HPDE6-E6E7 (cell line): ENCODE measurements around the gene NRIP2.
A peak's percentile ranks its signal among the peaks of the same experiment; 100 is the strongest.

Source experiments
- DNase-seq: peaks from one replicate; pipeline ENCODE4 v3.0.0; 2011; ENCODE audit warnings: missing footprints; ENCODE audit errors: extremely low spot score

Gene NRIP2

GRCh38 chr12:2845280-2845679 lies 10.4 kb upstream of the NRIP2 start:
- no peak for DNase-seq

GRCh38 chr12:2844786-2845185 lies 10.0 kb upstream of the NRIP2 start:
- no peak for DNase-seq

GRCh38 chr12:2842948-2843347 lies 8.1 kb upstream of the NRIP2 start:
- DNase-seq: no peak

GRCh38 chr12:2841056-2841650 lies 6.3 kb upstream of the NRIP2 start:
- DNase-seq: no peak

GRCh38 chr12:2836574-2836973 lies 1.7 kb upstream of the NRIP2 start:
- no peak for DNase-seq

- DNase-seq: no peak
Measured at GRCh38 chr12:2835691-2836403, 1.0 kb upstream of the NRIP2 start.

GRCh38 chr12:2833810-2834209 lies 1.0 kb downstream of the NRIP2 start:
- no peak for DNase-seq

- DNase-seq: no peak
Measured at GRCh38 chr12:2833327-2833726, 1.5 kb downstream of the NRIP2 start.

GRCh38 chr12:2832550-2833127 lies 2.2 kb downstream of the NRIP2 start:
- no peak for DNase-seq

- no peak for DNase-seq
Measured at GRCh38 chr12:2829275-2829674, 5.6 kb downstream of the NRIP2 start.

- no peak for DNase-seq
Measured at GRCh38 chr12:2826721-2827515, 7.9 kb downstream of the NRIP2 start.

GRCh38 chr12:2826036-2826435 lies 8.8 kb downstream of the NRIP2 start:
- no peak for DNase-seq

- no peak for DNase-seq
Measured at GRCh38 chr12:2825132-2825531, 9.7 kb downstream of the NRIP2 start.

GRCh38 chr12:2824541-2824940 lies 10.3 kb downstream of the NRIP2 start:
- no peak for DNase-seq

- DNase-seq: no peak
Measured at GRCh38 chr12:2823483-2823882, 11.4 kb downstream of the NRIP2 start.

- DNase-seq: no peak
Measured at GRCh38 chr12:2820432-2820831, 14.4 kb downstream of the NRIP2 start.

GRCh38 chr12:2819810-2820209 lies 15.0 kb downstream of the NRIP2 start:
- no peak for DNase-seq

GRCh38 chr12:2813214-2814185 lies 21.3 kb downstream of the NRIP2 start:
- DNase-seq: peak; percentile 44

- peak; percentile 95 for DNase-seq
Measured at GRCh38 chr12:2812290-2813213, 22.3 kb downstream of the NRIP2 start, which contains the start of gene ITFG2. TSS of gene ITFG2 (plus strand) at chr12:2812668. CDS start at chr12:2812761, 93 bp downstream.

GRCh38 chr12:2811801-2812200 lies 23.0 kb downstream of the NRIP2 start:
- no peak for DNase-seq
